HepG2 (cell line): ENCODE data around the gene UNC5CL. TPM values are rescaled to one million over a fixed set of nuclear protein-coding genes. Genes with fewer than 3 reads are reported as not detected.

Experiments used
- ARHGAP35 ChIP-seq: sonication (generic); formaldehyde crosslinking; IDR thresholded peaks from 2 replicates; pipeline ENCODE4 v1.9.0; 2022; ENCODE audit warnings: mild to moderate bottlenecking, inconsistent platforms, moderate library complexity, missing genetic modification reagents, borderline replicate concordance
- ATF2 ChIP-seq: sonication (generic); formaldehyde crosslinking; IDR thresholded peaks from 2 replicates; pipeline ENCODE4 v1.4.0; 2020; ENCODE audit warnings: missing genetic modification reagents
- ATF7-NPFF ChIP-seq: sonication (generic); formaldehyde crosslinking; IDR thresholded peaks from 2 replicates; pipeline ENCODE4 v1.8.1; 2023; ENCODE audit warnings: mild to moderate bottlenecking, low read depth, missing genetic modification reagents, moderate library complexity
- CREB1 ChIP-seq, 2 experiments: fragments of 450-650 bp in 1 of 2; IDR thresholded peaks; 2 replicates each; pipeline ENCODE4 v1.6.1; 2016 to 2017; ENCODE audit warnings: control low read depth in 1 of 2, mild to moderate bottlenecking in 1 of 2, missing compliant biosample characterization in 1 of 2, missing genetic modification characterization in 1 of 2
- CREBL2 ChIP-seq: sonication (generic); formaldehyde crosslinking; IDR thresholded peaks from 2 replicates; pipeline ENCODE4 v1.8.1; 2023; ENCODE audit warnings: missing genetic modification reagents, mild to moderate bottlenecking, borderline replicate concordance
- FOXK1 ChIP-seq: sonication (generic); formaldehyde crosslinking; IDR thresholded peaks from 2 replicates; pipeline ENCODE4 v1.4.0; 2020; ENCODE audit warnings: low read depth, missing genetic modification reagents, borderline replicate concordance
- GATAD2A ChIP-seq: IDR thresholded peaks from 2 replicates; pipeline ENCODE4 v1.6.1; 2016
- MBNL3 ChIP-seq: fragments of 250-450 bp; sonication (Bioruptor Pico); conservative IDR thresholded peaks from 2 replicates; pipeline ENCODE4 v1.8.0; 2022; ENCODE audit warnings: mild to moderate bottlenecking, inconsistent platforms
- MEIS1 ChIP-seq: sonication (generic); formaldehyde crosslinking; IDR thresholded peaks from 2 replicates; pipeline ENCODE4 v1.9.0; 2021; ENCODE audit warnings: mild to moderate bottlenecking, missing genetic modification reagents, moderate library complexity, borderline replicate concordance
- MTF1 ChIP-seq: sonication (generic); formaldehyde crosslinking; IDR thresholded peaks from 2 replicates; pipeline ENCODE4 v1.5.0; 2020; ENCODE audit warnings: missing genetic modification reagents
- ONECUT2 ChIP-seq: sonication (generic); formaldehyde crosslinking; IDR thresholded peaks from 2 replicates; pipeline ENCODE4 v1.4.0; 2020; ENCODE audit warnings: missing genetic modification reagents
- RCOR2 ChIP-seq: IDR thresholded peaks from 2 replicates; pipeline ENCODE4 v1.6.1; 2016; ENCODE audit warnings: missing biosample characterization, missing genetic modification reagents
- TBX2 ChIP-seq: sonication (generic); formaldehyde crosslinking; IDR thresholded peaks from 2 replicates; pipeline ENCODE4 v1.5.0; 2020; ENCODE audit warnings: missing genetic modification reagents, mild to moderate bottlenecking, borderline replicate concordance
- TCF7 ChIP-seq: sonication (generic); IDR thresholded peaks from 2 replicates; pipeline ENCODE4 v1.6.1; 2016; ENCODE audit warnings: antibody characterized with exemption, low read depth
- ZBTB20 ChIP-seq: sonication (generic); formaldehyde crosslinking; IDR thresholded peaks from 2 replicates; pipeline ENCODE4 v1.8.1; 2023; ENCODE audit warnings: missing genetic modification reagents, low read depth, mild to moderate bottlenecking, borderline replicate concordance
- ZMYM3 ChIP-seq: sonication (generic); formaldehyde crosslinking; IDR thresholded peaks from 2 replicates; pipeline ENCODE4 v1.5.1; 2020; ENCODE audit warnings: mild to moderate bottlenecking, missing genetic modification reagents
- ZNF12 ChIP-seq: sonication (generic); formaldehyde crosslinking; IDR thresholded peaks from 2 replicates; pipeline ENCODE4 v1.5.0; 2020; ENCODE audit warnings: missing genetic modification reagents
- ZNF441 ChIP-seq: sonication (generic); formaldehyde crosslinking; IDR thresholded peaks from 2 replicates; pipeline ENCODE4 v1.7.0; 2021; ENCODE audit warnings: missing genetic modification reagents, borderline replicate concordance
- ZNF615 ChIP-seq: sonication (generic); formaldehyde crosslinking; IDR thresholded peaks from 2 replicates; pipeline ENCODE4 v1.5.0; 2020; ENCODE audit warnings: mild to moderate bottlenecking, missing genetic modification reagents, borderline replicate concordance
- ZNF780A ChIP-seq: sonication (generic); formaldehyde crosslinking; IDR thresholded peaks from 2 replicates; pipeline ENCODE4 v1.8.0; 2022; ENCODE audit warnings: mild to moderate bottlenecking, missing genetic modification reagents, moderate library complexity
- ZZZ3 ChIP-seq: sonication (generic); formaldehyde crosslinking; IDR thresholded peaks from 2 replicates; pipeline ENCODE4 v1.4.0; 2020; ENCODE audit warnings: missing genetic modification reagents, mild to moderate bottlenecking, borderline replicate concordance
- polyA plus RNA-seq, 8 experiments: library from polyadenylated mRNA; depleted of rRNA in 3 of 8; stranded (reverse) in 7 of 8; unstranded in 1 of 8; fragments of >200 nt; fragmentation: Illumina TruSeq in 4 of 8; extraction: Trizol in 4 of 8; gene quantifications; 2 replicates each; pipeline versions ENCODE4 v1.2.1 to v1.2.3, GENCODE V29; 2011 to 2016; ENCODE audit warnings: low read depth in 4 of 8, missing spikeins in 1 of 8, mixed read lengths in 1 of 8; ENCODE audit not compliant: insufficient read depth in 1 of 8
- total RNA-seq, 5 experiments: library from RNA; depleted of rRNA; stranded (reverse); fragments of >200 nt; fragmentation: Illumina TruSeq; extraction: Trizol; gene quantifications; 2 replicates each; pipeline ENCODE4 v1.2.3, GENCODE V29; 2016; ENCODE audit warnings: low read depth in 1 of 5
- TF ChIP-seq, protein P1 (sequence below): sonication (generic); formaldehyde crosslinking; IDR thresholded peaks from 2 replicates; pipeline ENCODE4 v1.8.1; 2023; ENCODE audit warnings: mild to moderate bottlenecking, moderate library complexity, missing genetic modification reagents
- TF ChIP-seq, protein P2 (sequence below): IDR thresholded peaks from 2 replicates; pipeline ENCODE4 v1.6.1; 2016
- TF ChIP-seq, protein P3 (sequence below): sonication (generic); IDR thresholded peaks from 2 replicates; pipeline ENCODE4 v1.6.1; 2016; ENCODE audit warnings: low read depth, borderline replicate concordance

The UNC5CL gene
- total and polyA plus RNA-seq, 2 of the 13 experiments (the other 11 are each of a cell fraction or from before 2014, with no cell fraction given): 2.4 to 2.5 TPM

DNA sequence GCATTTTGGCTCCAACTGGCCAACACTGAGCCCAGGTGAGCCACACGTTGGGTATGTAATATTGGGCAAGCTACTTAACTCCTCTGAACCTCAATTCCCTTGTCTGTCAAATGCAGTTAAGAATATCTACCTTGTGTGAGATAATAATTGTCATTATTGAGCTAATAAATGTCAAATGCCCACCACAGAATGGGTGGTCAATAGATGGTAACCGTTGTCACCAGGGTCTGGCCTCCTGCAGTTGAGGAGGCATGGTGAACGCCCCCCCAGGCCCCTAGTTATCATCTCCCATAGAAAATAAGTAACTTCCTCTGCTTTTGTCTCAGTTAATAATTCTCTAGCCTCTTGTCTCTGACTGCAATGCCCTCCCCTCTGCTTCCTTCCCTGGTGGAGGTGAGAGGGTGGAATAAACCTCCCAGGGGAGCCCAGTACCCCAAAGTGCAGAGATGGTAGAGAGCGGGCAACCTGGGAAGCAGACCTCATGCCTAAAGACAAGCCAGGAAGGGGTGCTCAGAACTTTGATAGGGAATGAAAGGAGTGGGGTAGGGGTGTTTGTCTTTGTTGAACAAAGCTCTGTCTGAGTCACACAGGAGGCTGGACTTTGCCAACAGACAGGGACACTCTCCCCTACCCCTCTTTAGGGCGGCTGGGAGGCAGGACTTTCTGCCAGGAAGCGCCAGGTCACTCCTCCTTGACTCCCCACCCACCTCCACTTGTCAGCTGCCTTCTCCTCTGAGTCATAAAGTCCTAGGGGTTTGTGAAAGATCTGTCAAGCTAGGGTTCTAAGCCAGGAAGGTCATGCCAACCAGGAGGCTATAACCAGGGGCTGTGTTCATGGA lies 1.3 kb upstream of the UNC5CL start (continued):
- TF ChIP-seq ATF7-NPFF (CRISPR knock-in tag) (peak; percentile 69; the same call in 1 of the 2 replicates), FOXK1 (CRISPR knock-in tag) (0 out of 2 replicates have a peak, but pooled peaks have one; percentile 37), GATAD2A (CRISPR knock-in tag) (peak; percentile 80), ZNF780A (CRISPR knock-in tag) (no peak), ZNF12 (CRISPR knock-in tag) (no peak), TBX2 (peak; percentile 90), ZBTB20 (CRISPR knock-in tag) (0 out of 2 replicates have a peak, but pooled peaks have one; percentile 46), TCF7 (peak; percentile 55), ONECUT2 (CRISPR knock-in tag) (0 out of 2 replicates have a peak, but pooled peaks have one; percentile 14), CREB1 (IDR thresholded peaks at IDR 0.05) (peak; percentile 17; the same call in 1 of the 2 replicates), CREB1 (CRISPR knock-in tag; IDR thresholded peaks at IDR 0.05) (no peak), MTF1 (no peak), ATF2 (CRISPR knock-in tag) (peak; percentile 63; the same call in 1 of the 2 replicates), ZMYM3 (CRISPR knock-in tag) (peak; percentile 21), RCOR2 (CRISPR knock-in tag) (no peak; the same call in 1 of the 2 replicates), MBNL3 (CRISPR knock-in tag) (no peak), MEIS1 (CRISPR knock-in tag) (peak; percentile 84; the same call in 1 of the 2 replicates), ZNF615 (no peak), ZNF441 (CRISPR knock-in tag) (peak; percentile 83; the same call in 1 of the 2 replicates), ARHGAP35 (CRISPR knock-in tag) (0 out of 2 replicates have a peak, but pooled peaks have one; percentile 24), CREBL2 (CRISPR knock-in tag) (peak; percentile 58; the same call in 1 of the 2 replicates), ZZZ3 (CRISPR knock-in tag) (no peak)
- TF ChIP-seq, protein P1, sequence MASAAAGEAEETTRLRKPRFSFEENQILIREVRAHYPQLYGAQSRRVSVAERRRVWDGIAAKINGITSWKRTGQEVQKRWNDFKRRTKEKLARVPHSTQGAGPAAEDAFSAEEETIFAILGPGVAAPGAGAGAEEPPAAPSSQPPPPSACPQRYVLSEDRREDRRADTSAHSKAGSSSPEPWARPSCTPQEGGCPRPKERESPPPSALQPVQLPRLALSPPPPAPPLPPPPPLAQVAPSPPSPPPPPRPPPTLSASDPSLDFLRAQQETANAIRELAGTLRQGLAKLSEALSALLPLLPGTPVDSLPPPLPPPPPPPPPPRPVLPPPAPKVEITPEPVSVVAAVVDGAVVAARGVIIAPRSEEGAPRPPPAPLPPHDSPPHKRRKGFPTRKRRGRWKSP (CRISPR knock-in tag): peak; percentile 62; the same call in 1 of the 2 replicates
- TF ChIP-seq, protein P2, sequence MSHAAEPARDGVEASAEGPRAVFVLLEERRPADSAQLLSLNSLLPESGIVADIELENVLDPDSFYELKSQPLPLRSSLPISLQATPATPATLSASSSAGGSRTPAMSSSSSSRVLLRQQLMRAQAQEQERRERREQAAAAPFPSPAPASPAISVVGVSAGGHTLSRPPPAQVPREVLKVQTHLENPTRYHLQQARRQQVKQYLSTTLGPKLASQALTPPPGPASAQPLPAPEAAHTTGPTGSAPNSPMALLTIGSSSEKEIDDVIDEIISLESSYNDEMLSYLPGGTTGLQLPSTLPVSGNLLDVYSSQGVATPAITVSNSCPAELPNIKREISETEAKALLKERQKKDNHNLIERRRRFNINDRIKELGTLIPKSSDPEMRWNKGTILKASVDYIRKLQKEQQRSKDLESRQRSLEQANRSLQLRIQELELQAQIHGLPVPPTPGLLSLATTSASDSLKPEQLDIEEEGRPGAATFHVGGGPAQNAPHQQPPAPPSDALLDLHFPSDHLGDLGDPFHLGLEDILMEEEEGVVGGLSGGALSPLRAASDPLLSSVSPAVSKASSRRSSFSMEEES (CRISPR knock-in tag): peak; percentile 93
- TF ChIP-seq, protein P3, sequence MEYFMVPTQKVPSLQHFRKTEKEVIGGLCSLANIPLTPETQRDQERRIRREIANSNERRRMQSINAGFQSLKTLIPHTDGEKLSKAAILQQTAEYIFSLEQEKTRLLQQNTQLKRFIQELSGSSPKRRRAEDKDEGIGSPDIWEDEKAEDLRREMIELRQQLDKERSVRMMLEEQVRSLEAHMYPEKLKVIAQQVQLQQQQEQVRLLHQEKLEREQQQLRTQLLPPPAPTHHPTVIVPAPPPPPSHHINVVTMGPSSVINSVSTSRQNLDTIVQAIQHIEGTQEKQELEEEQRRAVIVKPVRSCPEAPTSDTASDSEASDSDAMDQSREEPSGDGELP: peak; percentile 89
